Left ventricle myocardium inferior (tissue), 1 donor: ENCODE results near the gene RANBP17. TPM values are rescaled to one million over a fixed set of nuclear protein-coding genes. Genes with fewer than 3 reads are reported as not detected.

Source experiments
- DNase-seq: peaks from one replicate; pipeline ENCODE4 v3.0.0-alpha.2; 2020
- H3K27ac ChIP-seq: fragments of 200-600 bp; replicated peaks from 2 replicates; pipeline ENCODE4 v1.8.0; 2021
- H3K27me3 ChIP-seq: fragments of 200-600 bp; 2 replicates; pipeline ENCODE4 v1.8.0; 2021; ENCODE audit warnings: low read depth
- H3K36me3 ChIP-seq: fragments of 200-600 bp; 2 replicates; pipeline ENCODE4 v1.8.0; 2021
- H3K4me1 ChIP-seq: fragments of 200-600 bp; 2 replicates; pipeline ENCODE4 v1.8.0; 2021
- H3K4me3 ChIP-seq: fragments of 200-600 bp; 2 replicates; pipeline ENCODE4 v1.8.0; 2021; ENCODE audit warnings: mild to moderate bottlenecking, moderate library complexity
- H3K9me3 ChIP-seq: fragments of 200-600 bp; replicated peaks from 2 replicates; pipeline ENCODE4 v1.8.0; 2021
- CTCF ChIP-seq: fragments of 200-600 bp; IDR thresholded peaks from 2 replicates; pipeline ENCODE4 v1.8.0; 2021; ENCODE audit warnings: antibody characterized with exemption, mild to moderate bottlenecking, borderline replicate concordance
- intact Hi-C: fragments of 100-400 bp; cut with micrococcal nuclease; formaldehyde crosslinking; loops from one replicate; pipeline ENCODE4 v1.11.0; 2022
- total RNA-seq: library from RNA; stranded (reverse); fragmentation: NEBNext Ultra II Directional; extraction: Animal tissue kit (Norgen Biotek cat#: 25700); gene quantifications from one replicate; pipeline ENCODE4 v1.2.1, GENCODE V29; 2021
- donor health status: DM: no; HTN: yes; CAD: no; lungs with severe emphysema.

Gene RANBP17
- total RNA-seq, 1 donor from 2014 or later: 6.5 TPM

GRCh38 chr5:170882345-170882744 lies 20.5 kb downstream of the RANBP17 start:
- intact Hi-C loops: no loop called here
- Histone ChIP-seq H3K27me3 (no peaks in the 10 kb centered on the region), H3K27ac (no peak overlapping the region), H3K4me1 (no peaks in the 10 kb centered on the region), H3K36me3 (no peaks in the 10 kb centered on the region), H3K9me3 (no peaks in the 10 kb centered on the region), H3K4me3 (no peak overlapping the region)
- DNase-seq: no peak
- TF ChIP-seq CTCF: no peak

DNA sequence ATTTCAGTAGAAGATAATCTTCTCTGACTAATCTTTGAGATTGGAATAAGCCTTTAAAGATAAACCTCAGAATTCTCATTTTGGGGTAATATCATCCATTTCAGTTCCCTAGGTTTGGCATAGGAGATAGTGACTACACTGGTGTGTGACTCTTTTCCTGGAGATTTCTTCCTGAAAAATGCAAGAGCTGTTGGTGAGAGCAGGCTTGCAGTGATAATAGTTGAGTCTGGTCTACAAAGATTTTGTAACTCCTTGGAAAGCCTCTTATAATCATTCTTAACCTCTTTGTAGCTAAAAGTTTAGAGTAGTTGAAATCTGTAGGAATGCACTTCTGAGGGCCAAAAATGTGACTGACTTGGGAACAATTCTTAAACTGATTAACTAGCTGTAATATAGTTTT lies 23.4 kb downstream of the RANBP17 start:
- H3K27ac ChIP-seq: no peak overlapping the region
- H3K4me1 ChIP-seq: no peaks in the 10 kb centered on the region
- no peaks in the 10 kb centered on the region for H3K36me3 ChIP-seq
- DNase-seq: no peak
- no peaks in the 10 kb centered on the region for H3K9me3 ChIP-seq
- H3K4me3 ChIP-seq: no peak overlapping the region
- intact Hi-C loops: no loop called here
- no peaks in the 10 kb centered on the region for H3K27me3 ChIP-seq
- TF ChIP-seq CTCF: no peak

DNA sequence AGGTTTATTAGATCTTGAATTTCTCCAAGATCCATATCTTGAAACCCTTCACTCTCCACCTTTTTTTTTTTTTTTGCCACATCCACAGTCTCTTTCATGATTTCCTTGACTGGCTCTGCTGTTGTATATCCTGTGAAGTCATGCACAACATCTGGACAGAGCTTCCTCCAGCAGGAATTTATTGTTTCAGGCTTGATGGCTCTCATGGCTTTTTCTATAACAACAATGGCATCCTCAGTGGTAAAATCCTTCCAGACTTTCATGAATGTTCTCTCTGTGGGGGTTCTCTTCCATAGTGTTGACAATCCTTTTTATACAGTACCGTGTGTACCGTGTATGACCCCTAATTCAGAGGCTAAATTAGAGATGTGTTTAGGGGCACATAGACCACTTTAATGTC lies 24.0 kb downstream of the RANBP17 start:
- H3K4me1 ChIP-seq: no peaks in the 10 kb centered on the region
- intact Hi-C loops: no loop called here

DNA sequence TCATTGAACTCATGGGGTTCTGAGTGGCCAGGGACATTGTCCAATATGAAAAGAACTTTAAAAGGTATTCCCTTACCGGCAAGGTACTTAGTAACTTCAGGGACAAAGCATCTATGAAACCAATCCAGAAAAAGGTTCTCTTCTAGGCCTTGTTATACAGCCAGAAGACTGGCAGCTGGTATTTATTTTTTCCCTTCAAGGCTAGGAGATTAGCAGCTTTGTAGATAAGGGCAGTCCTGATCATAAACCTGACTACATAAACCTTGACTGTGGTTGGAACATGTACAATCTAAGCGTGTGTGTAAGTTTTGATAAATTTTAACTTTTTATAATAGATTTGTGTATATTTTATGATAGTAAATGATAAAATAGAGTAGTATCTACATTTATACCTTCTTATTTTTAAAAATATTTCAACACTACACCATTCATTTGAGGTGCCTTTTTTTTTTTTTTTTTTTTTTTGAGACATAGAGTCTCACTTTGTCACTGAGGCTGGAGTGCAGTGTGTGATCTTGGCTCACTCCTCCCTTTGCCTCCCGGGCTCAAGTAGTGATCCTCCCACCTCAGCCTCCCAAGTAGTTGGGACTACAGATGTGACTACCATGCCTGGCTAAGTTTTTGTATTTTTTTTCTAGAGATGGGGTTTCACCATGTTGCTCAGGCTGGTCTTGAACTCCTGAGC lies 24.5 kb downstream of the RANBP17 start:
- Histone ChIP-seq H3K36me3 (no peaks in the 10 kb centered on the region), H3K9me3 (no peaks in the 10 kb centered on the region), H3K4me3 (no peak overlapping the region), H3K4me1 (no peaks in the 10 kb centered on the region), H3K27me3 (no peaks in the 10 kb centered on the region), H3K27ac (no peak overlapping the region)
- TF ChIP-seq CTCF: no peak
- no peak for DNase-seq
- intact Hi-C loops: no loop called here

More for the DNA sequence above, 24.0 kb downstream of the RANBP17 start:
- Histone ChIP-seq H3K27ac (no peak overlapping the region), H3K4me3 (no peak overlapping the region), H3K36me3 (no peaks in the 10 kb centered on the region), H3K9me3 (no peaks in the 10 kb centered on the region), H3K27me3 (no peaks in the 10 kb centered on the region)
- no peak for DNase-seq
- no peak for TF ChIP-seq CTCF

GRCh38 chr5:170892196-170892595 lies 30.4 kb downstream of the RANBP17 start:
- DNase-seq: no peak
- H3K27me3 ChIP-seq: no peaks in the 10 kb centered on the region
- TF ChIP-seq CTCF: no peak
- no peak overlapping the region for H3K27ac ChIP-seq
- H3K9me3 ChIP-seq: no peaks in the 10 kb centered on the region
- intact Hi-C loops: no loop called here
- H3K4me3 ChIP-seq: no peak overlapping the region
- no peaks in the 10 kb centered on the region for H3K4me1 ChIP-seq
- H3K36me3 ChIP-seq: no peaks in the 10 kb centered on the region
